Activated CD4-positive, alpha-beta T cell treated with anti-CD3 and anti-CD28 coated beads, Interleukin-2, amount 50 U/mL, for 16 hours (primary cell): Measurements from ENCODE around the gene KLHL7.

Experiments
- DNase-seq: peaks from one replicate; pipeline ENCODE4 v3.0.0-alpha.2; 2020

The KLHL7 gene

DNA sequence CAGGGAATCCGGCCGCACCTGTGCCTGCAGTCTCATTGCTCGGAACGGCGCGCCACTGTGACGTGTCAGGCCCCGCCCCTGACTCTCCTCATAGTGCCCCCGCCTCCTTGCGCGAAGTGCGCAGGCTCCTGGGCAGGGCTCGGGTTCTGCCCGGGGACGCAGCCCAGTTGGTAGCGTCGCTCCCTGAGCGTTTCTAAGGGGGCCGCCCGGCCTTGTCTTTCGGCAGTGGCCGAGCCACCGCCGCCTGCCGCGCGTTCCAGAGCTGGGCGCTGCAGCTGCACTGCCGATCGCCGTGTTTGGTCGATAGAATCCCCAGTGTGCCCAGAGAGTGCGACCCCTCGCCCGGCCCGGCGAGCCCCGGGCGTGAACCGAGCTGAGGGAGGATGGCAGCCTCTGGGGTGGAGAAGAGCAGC lies at the start of gene KLHL7:
TSS of gene KLHL7 (plus strand) at position 142 of the 413 bp plus-strand sequence. CDS start at position 384, 242 bp downstream.
- DNase-seq = peak; percentile 96

DNA sequence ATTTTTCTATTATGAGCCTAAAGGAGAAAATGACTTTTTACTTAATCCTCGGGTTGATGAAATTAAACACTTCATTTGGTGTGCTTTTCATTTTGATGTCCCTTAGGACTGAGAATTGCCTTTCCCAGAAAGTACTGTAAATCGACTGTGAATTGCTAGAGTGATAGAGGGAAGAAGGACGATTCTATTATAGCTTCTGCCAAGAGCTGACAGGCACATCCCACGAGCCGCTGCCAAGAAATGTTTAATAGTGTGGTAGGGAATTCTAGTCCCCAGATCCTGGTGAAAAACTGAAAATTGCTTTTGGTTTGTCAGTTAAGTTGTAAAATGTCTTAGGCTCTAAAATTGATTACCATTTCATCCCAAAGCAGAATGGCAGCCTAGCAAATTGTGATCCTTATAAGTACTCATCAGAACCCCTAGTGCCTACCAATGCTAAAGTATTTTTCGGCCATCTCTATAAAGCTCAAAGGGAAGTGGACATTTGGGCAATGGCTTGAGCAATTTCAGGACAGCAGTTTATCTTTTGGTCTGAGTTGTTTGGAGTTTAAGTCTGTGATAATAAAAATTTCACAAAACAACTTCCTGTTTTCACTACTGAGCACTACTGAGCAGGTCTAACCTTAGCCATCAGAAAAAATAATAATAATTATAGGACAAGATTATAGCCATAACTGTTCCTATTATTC lies 47.0 kb upstream of the KLHL7 start:
- DNase-seq = no peak

GRCh38 chr7:23061327-23061726 lies 44.3 kb upstream of the KLHL7 start:
- no peak for DNase-seq

DNA sequence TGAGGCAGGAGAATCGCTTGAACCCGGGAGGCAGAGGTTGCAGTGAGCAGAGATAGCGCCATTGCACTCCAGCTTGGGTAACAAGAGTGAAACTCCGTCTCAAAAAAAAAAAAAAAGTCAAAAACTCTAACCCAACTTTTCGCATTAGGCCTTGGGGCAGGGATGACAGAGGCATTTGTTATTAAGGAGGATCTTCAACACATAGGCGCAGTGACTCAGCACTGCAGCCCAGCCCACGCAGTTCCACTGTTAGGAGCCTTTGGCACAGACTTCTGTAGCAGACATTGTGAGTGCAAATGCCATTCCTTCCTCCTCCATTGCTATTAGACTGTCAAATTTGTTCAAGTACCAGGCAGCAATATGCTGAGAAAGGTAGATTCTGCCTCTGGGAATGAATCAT lies 43.1 kb upstream of the KLHL7 start:
- no peak for DNase-seq

GRCh38 chr7:23065974-23066373 lies 39.6 kb upstream of the KLHL7 start:
- DNase-seq = peak; percentile 5

GRCh38 chr7:23067271-23067670 lies 38.3 kb upstream of the KLHL7 start:
- DNase-seq = no peak

GRCh38 chr7:23072048-23072447 lies 33.5 kb upstream of the KLHL7 start:
- DNase-seq = no peak

- DNase-seq = no peak
Observed at GRCh38 chr7:23072922-23073321, 32.7 kb upstream of the KLHL7 start.

- no peak for DNase-seq
Observed at GRCh38 chr7:23074443-23075261, 30.9 kb upstream of the KLHL7 start.

- no peak for DNase-seq
Observed at GRCh38 chr7:23075571-23075970, 30.0 kb upstream of the KLHL7 start.

DNA sequence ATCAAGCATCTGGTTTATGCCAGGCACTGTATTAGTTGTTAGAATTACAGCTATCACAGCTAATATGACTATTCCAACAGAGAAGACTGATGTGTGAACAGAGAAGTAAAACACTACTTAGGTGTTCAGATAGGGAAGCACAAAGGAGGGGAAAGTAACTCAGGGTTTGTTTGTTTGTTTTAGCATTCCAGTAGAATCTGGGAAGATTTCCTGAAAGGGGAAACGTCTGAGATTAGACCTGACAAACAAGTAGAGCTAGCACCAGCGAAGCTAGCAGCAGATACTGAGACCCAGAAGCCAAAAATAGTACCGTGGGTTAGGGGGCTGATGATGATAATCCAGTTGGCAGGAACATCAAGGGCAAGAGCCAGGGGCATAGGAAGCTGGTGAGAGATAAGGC lies 28.8 kb upstream of the KLHL7 start:
- DNase-seq = no peak

DNA sequence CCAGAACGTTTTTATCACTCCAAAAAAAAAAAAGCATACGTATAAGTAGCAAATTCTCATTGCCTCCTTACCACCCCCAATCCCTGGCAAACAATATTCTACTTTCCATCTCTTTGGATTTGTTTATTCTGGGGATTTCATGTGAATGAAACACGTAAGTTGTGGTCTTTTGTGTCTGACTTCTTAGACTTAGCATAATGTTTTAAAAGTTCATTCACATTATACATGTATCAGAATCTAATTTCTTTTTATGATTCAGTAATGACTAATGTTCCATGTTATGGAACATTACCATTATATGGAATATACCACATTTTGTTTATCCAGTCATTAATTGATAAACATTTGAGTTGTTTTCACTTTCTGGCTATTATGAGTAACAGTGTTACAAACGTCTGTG lies 12.5 kb upstream of the KLHL7 start:
- no peak for DNase-seq

- DNase-seq = no peak
Observed at GRCh38 chr7:23093546-23093945, 12.0 kb upstream of the KLHL7 start.

- no peak for DNase-seq
Observed at GRCh38 chr7:23096518-23097290, 8.9 kb upstream of the KLHL7 start.

DNA sequence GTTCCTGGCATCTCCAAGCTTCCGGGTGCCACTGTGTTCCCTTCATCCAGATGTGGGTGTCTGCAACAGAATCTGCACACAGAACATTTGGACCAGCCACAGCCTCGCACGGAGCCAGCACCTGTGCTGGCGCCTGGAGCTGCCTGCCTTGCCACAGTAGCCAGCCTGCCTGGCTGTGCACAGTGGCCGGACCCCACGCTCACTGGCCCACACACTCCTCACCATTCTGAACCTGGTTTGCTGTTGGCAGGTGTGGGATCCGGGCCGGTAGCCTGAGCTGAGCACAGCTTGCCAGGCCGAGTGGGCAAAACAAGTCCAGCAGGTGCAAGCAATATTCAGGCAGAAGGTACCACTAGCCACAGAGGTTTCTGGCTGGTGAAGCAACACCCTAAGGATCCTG lies 7.6 kb upstream of the KLHL7 start:
- no peak for DNase-seq

DNA sequence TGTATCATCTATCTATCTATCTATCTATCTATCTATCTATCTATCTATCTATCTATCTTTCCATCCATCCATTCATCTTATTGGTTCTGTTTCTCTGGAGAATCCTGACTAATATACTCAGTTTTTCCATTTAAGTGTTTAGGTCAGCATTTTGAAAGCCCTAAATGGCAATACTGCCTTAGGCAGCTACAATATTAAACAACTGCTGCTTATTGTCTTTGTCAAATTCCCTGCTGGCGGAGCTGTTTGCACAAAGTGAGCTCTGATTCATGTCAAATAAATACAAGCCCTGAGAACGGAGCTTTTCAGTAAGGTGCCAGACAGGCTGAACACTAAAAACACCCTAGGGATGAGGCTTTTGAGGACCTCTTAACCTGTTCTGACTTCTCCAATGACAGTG lies 7.1 kb upstream of the KLHL7 start:
- DNase-seq = no peak

GRCh38 chr7:23100697-23101096 lies 4.9 kb upstream of the KLHL7 start:
- DNase-seq = no peak

DNA sequence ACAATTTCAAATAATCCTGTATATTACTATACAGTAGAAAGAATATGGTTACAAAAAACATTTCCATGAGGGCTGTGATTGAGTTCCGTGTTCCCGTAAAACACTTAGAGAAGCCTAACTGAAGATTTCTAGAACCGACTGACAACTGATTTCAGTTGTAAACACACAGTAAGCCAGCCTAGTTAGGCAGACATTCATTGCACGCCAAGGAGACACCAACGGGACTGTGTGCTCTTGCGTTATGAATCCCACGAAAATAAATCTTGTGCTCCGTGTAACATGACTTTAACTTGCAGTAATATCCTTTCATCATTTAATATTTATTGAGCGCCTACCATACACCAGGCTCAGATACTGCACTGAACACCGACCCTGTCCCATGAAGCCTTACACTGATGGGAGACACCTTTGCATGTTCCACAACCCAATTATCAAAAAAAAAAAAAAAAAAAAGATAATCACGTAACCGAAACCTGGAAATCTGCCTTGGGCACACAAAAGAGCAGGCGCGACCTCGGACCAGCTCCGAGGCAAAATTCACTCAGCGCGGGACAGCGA lies 420 bp upstream of the KLHL7 start:
- DNase-seq = peak; percentile 13

GRCh38 chr7:23106057-23106822 lies 655 bp downstream of the KLHL7 start:
- DNase-seq = peak; percentile 46

DNA sequence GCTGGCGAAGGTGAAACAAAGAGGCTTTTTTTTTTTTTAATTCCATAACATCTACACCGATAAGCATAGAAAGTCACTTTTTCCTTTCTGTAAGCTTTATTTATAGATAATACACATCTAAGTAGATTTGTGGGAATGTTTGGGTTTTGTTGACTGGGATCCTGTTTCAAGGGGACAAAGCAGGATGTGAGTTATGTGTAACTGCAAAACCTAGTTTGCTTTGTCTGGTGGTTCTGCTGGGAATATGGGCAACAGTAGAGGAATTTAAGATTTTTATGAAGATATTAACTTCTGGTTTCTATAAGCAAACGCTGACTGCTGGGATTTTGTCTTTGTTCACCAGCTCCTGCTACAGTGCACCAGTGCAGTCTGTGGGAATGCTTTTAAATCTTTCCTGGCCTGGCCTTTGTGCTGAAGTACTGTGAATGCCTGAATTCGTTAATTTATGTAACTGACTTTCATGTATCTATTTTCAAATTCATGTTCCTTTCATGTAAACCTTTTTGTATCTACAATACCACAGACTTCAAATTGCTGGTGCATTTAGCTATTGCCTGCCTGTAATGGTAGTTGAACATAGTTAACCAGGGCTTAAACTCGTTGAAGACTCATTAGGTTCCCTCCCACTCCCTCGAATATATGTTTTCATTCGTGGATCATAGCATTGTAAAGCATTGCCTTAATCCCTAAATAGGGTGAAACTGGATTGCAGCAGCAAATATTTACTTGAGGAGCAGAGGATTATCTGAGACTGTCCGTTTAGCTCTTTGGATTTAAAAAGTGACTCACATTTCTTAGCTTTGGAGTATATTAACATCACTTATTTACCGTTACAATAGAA lies 1.5 kb downstream of the KLHL7 start:
- no peak for DNase-seq

- no peak for DNase-seq
Observed at GRCh38 chr7:23107781-23108180, 2.2 kb downstream of the KLHL7 start.

DNA sequence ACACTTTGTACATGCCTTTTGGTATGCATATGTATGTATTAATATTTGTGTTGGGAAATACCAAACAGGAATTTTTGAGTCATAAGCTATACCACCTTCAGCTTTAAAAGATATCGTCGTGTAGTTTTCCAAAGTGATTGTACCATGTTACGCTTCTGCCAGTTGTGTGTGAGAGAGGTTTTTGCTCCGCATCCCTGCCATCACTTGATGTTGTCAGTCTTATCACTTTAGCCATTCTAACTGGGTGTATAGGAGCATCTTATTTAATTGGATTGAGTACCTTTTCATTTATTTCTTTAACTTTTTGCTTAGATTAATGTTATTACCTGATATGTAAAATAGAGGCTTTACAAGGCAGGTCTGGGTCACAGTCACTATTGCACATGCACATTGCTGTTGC lies 3.4 kb downstream of the KLHL7 start:
- no peak for DNase-seq
